Measurements from ENCODE around the gene ZFYVE26.
A peak's percentile ranks its signal among the peaks of the same experiment; 100 is the strongest.
"Not testable (repeated sequence)": the region's sequence is repeated elsewhere in the genome, so short reads cannot be mapped to it uniquely, and the experiment has no call there.

The ZFYVE26 gene

GRCh38 chr14:67816326-67817002 lies at the start of gene ZFYVE26:
ZFYVE26 (minus strand) TSS chr14:67816590; CDS start chr14:67815963, 627 bp downstream.
- peak; percentile 82 for DNase-seq (ENCODE audit: low read depth)

GRCh38 chr14:67863223-67863622 lies 46.8 kb upstream of the ZFYVE26 start:
- no peak for DNase-seq (ENCODE audit: low read depth)

- DNase-seq (ENCODE audit: low read depth) = no peak
Observed at GRCh38 chr14:67859169-67859749, 42.9 kb upstream of the ZFYVE26 start.

GRCh38 chr14:67857778-67858350 lies 41.5 kb upstream of the ZFYVE26 start:
- no peak for DNase-seq (ENCODE audit: low read depth)

GRCh38 chr14:67856827-67857226 lies 40.4 kb upstream of the ZFYVE26 start:
- DNase-seq (ENCODE audit: low read depth) = no peak

- no peak for DNase-seq (ENCODE audit: low read depth)
Observed at GRCh38 chr14:67853715-67854114, 37.3 kb upstream of the ZFYVE26 start.

GRCh38 chr14:67852926-67853604 lies 36.7 kb upstream of the ZFYVE26 start:
- no peak for DNase-seq (ENCODE audit: low read depth)

- no peak for DNase-seq (ENCODE audit: low read depth)
Observed at GRCh38 chr14:67851785-67852410, 35.5 kb upstream of the ZFYVE26 start.

GRCh38 chr14:67850066-67850830 lies 33.9 kb upstream of the ZFYVE26 start:
- DNase-seq (ENCODE audit: low read depth) = no peak

GRCh38 chr14:67846029-67846610 lies 29.7 kb upstream of the ZFYVE26 start:
- no peak for DNase-seq (ENCODE audit: low read depth)

GRCh38 chr14:67837011-67837624 lies 20.7 kb upstream of the ZFYVE26 start:
- no peak for DNase-seq (ENCODE audit: low read depth)

- no peak for DNase-seq (ENCODE audit: low read depth)
Observed at GRCh38 chr14:67835596-67835995, 19.2 kb upstream of the ZFYVE26 start.

GRCh38 chr14:67833403-67833802 lies 17.0 kb upstream of the ZFYVE26 start:
- DNase-seq (ENCODE audit: low read depth) = no peak

- no peak for DNase-seq (ENCODE audit: low read depth)
Observed at GRCh38 chr14:67831113-67831512, 14.7 kb upstream of the ZFYVE26 start.

- no peak for DNase-seq (ENCODE audit: low read depth)
Observed at GRCh38 chr14:67821121-67821520, 4.7 kb upstream of the ZFYVE26 start.

- no peak for DNase-seq (ENCODE audit: low read depth)
Observed at GRCh38 chr14:67820428-67820971, 4.1 kb upstream of the ZFYVE26 start.

GRCh38 chr14:67819563-67820421 lies 3.4 kb upstream of the ZFYVE26 start, which contains the start of gene RAD51B:
RAD51B (plus strand) TSS chr14:67819779.
- peak; percentile 75 for DNase-seq (ENCODE audit: low read depth)

- not testable (repeated sequence) for DNase-seq (ENCODE audit: low read depth)
Observed at GRCh38 chr14:67818476-67818875, 2.1 kb upstream of the ZFYVE26 start.

- DNase-seq (ENCODE audit: low read depth) = no peak
Observed at GRCh38 chr14:67817750-67818438, 1.5 kb upstream of the ZFYVE26 start.

Measured in activated T-helper 9 cell treated with anti-CD3 and anti-CD28 coated beads, Interleukin-2, amount 50 U/mL, for 16 hours (primary cell).